Activated T-helper 1 cell treated with anti-CD3 and anti-CD28 coated beads, Interleukin-12 subunit alpha, Interleukin-12 subunit beta, Interleukin-2, Interleukin-4 antibody, amounts not matched to agents 30 ng/mL and 10 ng/mL and 1 ng/mL, durations not matched to agents 14 hours and 24 hours and 36 hours (primary cell): Measurements from ENCODE around the gene RHOBTB1. TPM values are rescaled to one million over a fixed set of nuclear protein-coding genes. Genes with fewer than 3 reads are reported as not detected.
"Not testable (repeated sequence)": the region's sequence is repeated elsewhere in the genome, so short reads cannot be mapped to it uniquely, and the experiment has no call there.

ENCODE experiments used
- DNase-seq: peaks from one replicate; pipeline ENCODE4 v3.0.0; 2021; ENCODE audit warnings: low spot score
- H3K27ac Mint-ChIP-seq: one replicate; pipeline ENCODE4 v1.8.0; 2021; ENCODE audit warnings: mild to moderate bottlenecking, mixed read lengths
- H3K27me3 Mint-ChIP-seq: one replicate; pipeline ENCODE4 v1.8.0; 2022; ENCODE audit warnings: mild to moderate bottlenecking, moderate library complexity, mixed read lengths; ENCODE audit not compliant: insufficient read depth
- H3K36me3 Mint-ChIP-seq: one replicate; pipeline ENCODE4 v1.8.0; 2021; ENCODE audit warnings: low read depth, mixed read lengths
- H3K4me1 Mint-ChIP-seq: one replicate; pipeline ENCODE4 v1.8.0; 2021; ENCODE audit warnings: low read depth, mixed read lengths
- H3K4me3 Mint-ChIP-seq: one replicate; pipeline ENCODE4 v1.8.0; 2021; ENCODE audit warnings: mild to moderate bottlenecking, moderate library complexity, mixed read lengths
- H3K9me3 Mint-ChIP-seq: one replicate; pipeline ENCODE4 v1.8.0; 2021; ENCODE audit warnings: mixed read lengths
- intact Hi-C: fragments of 100-400 bp; cut with micrococcal nuclease; formaldehyde crosslinking; loops from one replicate; pipeline ENCODE4 v1.15.1; 2024
- total RNA-seq: library from RNA; stranded (reverse); gene quantifications from 2 replicates; pipeline ENCODE4 v1.2.3, GENCODE V29; 2022

Gene RHOBTB1
- total RNA-seq, 1 donor from 2014 or later, result not detected

- Mint-ChIP-seq H3K4me3 (no peak overlapping the region), H3K9me3 (no peaks in the 10 kb centered on the region), H3K36me3 (no peaks in the 10 kb centered on the region), H3K27ac (no peak overlapping the region), H3K27me3 (peaks cover 11% of the 10 kb centered on the region), H3K4me1 (no peaks in the 10 kb centered on the region)
- no peak for DNase-seq
- intact Hi-C loops, result no loop called here
These were observed 81.5 kb downstream of the RHOBTB1 start for GRCh38 chr10:60862517-60862916.

DNA sequence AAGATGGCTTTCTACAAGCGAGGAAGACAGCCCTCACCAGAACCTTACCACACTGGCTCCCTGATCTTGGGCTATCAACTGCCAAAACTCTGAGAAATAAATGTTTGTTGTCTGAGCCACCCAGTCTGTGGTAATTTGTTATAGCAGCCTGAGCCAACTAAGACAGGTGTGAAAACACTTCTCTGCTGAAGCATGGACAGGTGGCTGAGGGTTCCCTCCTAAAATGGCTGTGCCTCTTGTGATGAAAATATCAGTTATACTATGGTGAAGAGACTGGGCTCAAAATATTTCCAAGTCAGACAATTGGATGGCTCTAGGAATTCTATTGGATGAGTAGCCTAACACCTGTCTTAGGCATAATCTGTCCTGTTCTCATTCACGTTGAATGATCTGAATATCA, 87.6 kb downstream of the RHOBTB1 start:
- Mint-ChIP-seq H3K4me1 (no peaks in the 10 kb centered on the region), H3K4me3 (no peak overlapping the region), H3K9me3 (no peaks in the 10 kb centered on the region), H3K36me3 (no peaks in the 10 kb centered on the region), H3K27ac (no peak overlapping the region), H3K27me3 (peaks cover 12% of the 10 kb centered on the region)
- intact Hi-C loops, result no loop called here
- DNase-seq, result no peak

DNA sequence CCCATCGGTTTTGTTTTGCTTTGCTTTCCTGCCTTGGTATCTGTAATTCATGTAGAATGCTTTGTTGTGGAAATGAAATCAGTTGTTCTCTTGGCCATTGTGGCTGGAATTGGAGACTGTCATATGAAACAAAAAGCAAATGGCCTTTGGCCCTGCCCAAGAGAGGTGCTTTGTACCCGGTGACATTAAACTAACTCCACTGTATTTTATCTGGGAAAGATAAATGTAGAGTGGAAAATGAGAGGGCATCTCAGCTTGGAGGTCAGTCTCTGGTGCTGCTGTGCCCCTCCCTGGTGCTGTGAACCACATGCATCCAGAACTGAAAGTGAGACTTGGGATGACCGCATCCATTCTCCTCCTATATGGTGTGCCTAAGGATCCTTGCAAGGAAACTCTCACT, 90.3 kb downstream of the RHOBTB1 start:
- Mint-ChIP-seq H3K27ac (no peak overlapping the region), H3K4me1 (no peaks in the 10 kb centered on the region), H3K4me3 (no peak overlapping the region), H3K27me3 (peaks cover 5% of the 10 kb centered on the region), H3K36me3 (no peaks in the 10 kb centered on the region), H3K9me3 (no peaks in the 10 kb centered on the region)
- intact Hi-C loops, result no loop called here
- DNase-seq, result no peak

DNA sequence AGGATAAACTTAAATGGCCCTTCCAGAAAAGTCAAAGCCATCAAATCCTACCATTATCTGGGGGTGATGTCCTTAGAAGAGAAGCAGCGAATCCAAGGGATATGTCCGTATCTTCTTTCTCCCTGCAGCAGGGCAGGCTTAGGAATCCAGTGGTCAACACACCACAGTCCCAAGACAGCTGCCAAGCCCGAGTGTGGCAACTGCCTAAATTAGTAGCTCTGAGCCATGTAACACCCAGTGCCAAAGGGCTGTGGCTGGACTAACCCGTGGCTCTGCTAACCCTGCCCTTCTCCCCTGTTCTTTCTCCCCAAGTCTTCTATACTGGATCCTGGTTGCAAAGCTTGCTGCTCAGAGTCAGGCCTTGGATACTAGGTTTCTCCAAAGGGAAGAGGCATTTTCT, 90.9 kb downstream of the RHOBTB1 start:
- Mint-ChIP-seq H3K27me3 (peaks cover 5% of the 10 kb centered on the region), H3K27ac (no peak overlapping the region), H3K4me1 (no peaks in the 10 kb centered on the region), H3K36me3 (no peaks in the 10 kb centered on the region), H3K4me3 (no peak overlapping the region), H3K9me3 (no peaks in the 10 kb centered on the region)
- no peak for DNase-seq
- intact Hi-C loops, result no loop called here

GRCh38 chr10:60849740-60850139, 94.2 kb downstream of the RHOBTB1 start:
- peaks cover 5% of the 10 kb centered on the region for H3K27me3 Mint-ChIP-seq
- H3K4me3 Mint-ChIP-seq, result no peak overlapping the region
- intact Hi-C loops, result no loop called here
- H3K36me3 Mint-ChIP-seq, result no peaks in the 10 kb centered on the region
- no peaks in the 10 kb centered on the region for H3K4me1 Mint-ChIP-seq
- no peak for DNase-seq
- H3K9me3 Mint-ChIP-seq, result no peaks in the 10 kb centered on the region
- H3K27ac Mint-ChIP-seq, result no peak overlapping the region

- H3K4me3 Mint-ChIP-seq, result no peak overlapping the region
- H3K9me3 Mint-ChIP-seq, result no peaks in the 10 kb centered on the region
- H3K36me3 Mint-ChIP-seq, result no peaks in the 10 kb centered on the region
- peaks cover 5% of the 10 kb centered on the region for H3K27me3 Mint-ChIP-seq
- no peak overlapping the region for H3K27ac Mint-ChIP-seq
- no peak for DNase-seq
- intact Hi-C loops, result no loop called here
- no peaks in the 10 kb centered on the region for H3K4me1 Mint-ChIP-seq
These were observed 94.8 kb downstream of the RHOBTB1 start for GRCh38 chr10:60849217-60849616.

- H3K36me3 Mint-ChIP-seq, result no peaks in the 10 kb centered on the region
- H3K4me3 Mint-ChIP-seq, result no peak overlapping the region
- no peak overlapping the region for H3K27ac Mint-ChIP-seq
- no peak for DNase-seq
- H3K9me3 Mint-ChIP-seq, result no peaks in the 10 kb centered on the region
- intact Hi-C loops, result no loop called here
- peaks cover 5% of the 10 kb centered on the region for H3K27me3 Mint-ChIP-seq
- no peaks in the 10 kb centered on the region for H3K4me1 Mint-ChIP-seq
These were observed 95.3 kb downstream of the RHOBTB1 start for GRCh38 chr10:60848680-60849079.

- intact Hi-C loops, result no loop called here
- Mint-ChIP-seq H3K27ac (no peak overlapping the region), H3K36me3 (no peaks in the 10 kb centered on the region)
These were observed 95.9 kb downstream of the RHOBTB1 start for GRCh38 chr10:60848126-60848525.

GRCh38 chr10:60846173-60846572, 97.8 kb downstream of the RHOBTB1 start:
- intact Hi-C loops, result no loop called here
- no peak for DNase-seq
- no peaks in the 10 kb centered on the region for H3K9me3 Mint-ChIP-seq
- no peaks in the 10 kb centered on the region for H3K4me1 Mint-ChIP-seq
- H3K27ac Mint-ChIP-seq, result no peak overlapping the region
- no peak overlapping the region for H3K4me3 Mint-ChIP-seq
- no peaks in the 10 kb centered on the region for H3K36me3 Mint-ChIP-seq
- peaks cover 5% of the 10 kb centered on the region for H3K27me3 Mint-ChIP-seq

More at GRCh38 chr10:60848126-60848525, 95.9 kb downstream of the RHOBTB1 start:
- Mint-ChIP-seq H3K4me1 (no peaks in the 10 kb centered on the region), H3K9me3 (no peaks in the 10 kb centered on the region), H3K4me3 (no peak overlapping the region), H3K27me3 (peaks cover 5% of the 10 kb centered on the region)
- no peak for DNase-seq

- no peaks in the 10 kb centered on the region for H3K9me3 Mint-ChIP-seq
- peaks cover 8% of the 10 kb centered on the region for H3K27me3 Mint-ChIP-seq
- intact Hi-C loops, result no loop called here
- DNase-seq, result no peak
- no peak overlapping the region for H3K4me3 Mint-ChIP-seq
- H3K4me1 Mint-ChIP-seq, result no peaks in the 10 kb centered on the region
- no peak overlapping the region for H3K27ac Mint-ChIP-seq
- H3K36me3 Mint-ChIP-seq, result no peaks in the 10 kb centered on the region
These were observed 98.9 kb downstream of the RHOBTB1 start for GRCh38 chr10:60845038-60845437.

GRCh38 chr10:60842694-60843093, 101.3 kb downstream of the RHOBTB1 start:
- peaks cover 14% of the 10 kb centered on the region for H3K27me3 Mint-ChIP-seq
- H3K4me3 Mint-ChIP-seq, result no peak overlapping the region
- H3K4me1 Mint-ChIP-seq, result no peaks in the 10 kb centered on the region
- no peaks in the 10 kb centered on the region for H3K36me3 Mint-ChIP-seq
- H3K9me3 Mint-ChIP-seq, result no peaks in the 10 kb centered on the region
- intact Hi-C loops, result no loop called here
- DNase-seq, result no peak
- H3K27ac Mint-ChIP-seq, result no peak overlapping the region

DNA sequence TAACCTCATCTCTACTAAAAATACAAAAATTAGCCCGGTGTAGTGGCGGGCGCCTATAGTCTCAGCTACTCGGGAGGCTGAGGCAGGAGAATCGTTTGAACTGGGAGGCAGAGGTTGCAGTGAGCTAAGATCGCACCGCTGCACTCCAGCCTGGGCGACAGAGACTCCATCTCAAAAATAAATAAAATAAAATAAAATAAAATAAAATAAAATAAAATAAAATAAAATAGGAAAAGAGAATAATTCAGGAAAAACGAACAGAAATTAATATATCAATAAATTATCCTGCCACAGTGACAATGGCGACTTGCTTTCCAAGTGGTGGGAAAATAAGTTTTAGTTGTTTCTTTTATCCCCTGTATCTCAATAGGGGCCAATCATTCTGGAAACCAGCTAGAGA, 102.8 kb downstream of the RHOBTB1 start:
- H3K4me1 Mint-ChIP-seq, H3K36me3 Mint-ChIP-seq, H3K27ac Mint-ChIP-seq, H3K9me3 Mint-ChIP-seq, intact Hi-C loops, DNase-seq, H3K4me3 Mint-ChIP-seq: not testable (repeated sequence)
- peaks cover 14% of the 10 kb centered on the region for H3K27me3 Mint-ChIP-seq

DNA sequence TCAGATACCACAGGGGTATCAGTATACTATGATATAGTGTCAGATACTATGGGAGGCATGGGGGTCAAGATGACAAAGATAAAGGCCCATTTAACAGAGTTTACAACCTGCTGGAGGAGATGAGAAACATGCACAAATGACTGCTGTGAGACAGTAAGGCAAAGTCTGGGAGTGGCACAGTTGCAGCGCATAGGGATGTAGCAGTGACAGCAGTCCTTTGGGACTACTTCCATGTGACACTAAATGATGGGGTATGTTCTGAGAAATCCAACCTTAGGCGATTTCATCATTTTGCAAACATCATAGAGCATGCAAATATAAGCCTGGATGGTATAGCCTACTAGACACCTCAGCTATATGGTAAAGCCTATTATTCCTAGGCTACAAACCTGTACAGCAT, 108.9 kb downstream of the RHOBTB1 start:
- no peak for DNase-seq
- Mint-ChIP-seq H3K27me3 (peaks cover 14% of the 10 kb centered on the region), H3K4me1 (no peaks in the 10 kb centered on the region), H3K27ac (no peak overlapping the region), H3K4me3 (no peak overlapping the region), H3K9me3 (no peaks in the 10 kb centered on the region), H3K36me3 (no peaks in the 10 kb centered on the region)
- intact Hi-C loops, result no loop called here

DNA sequence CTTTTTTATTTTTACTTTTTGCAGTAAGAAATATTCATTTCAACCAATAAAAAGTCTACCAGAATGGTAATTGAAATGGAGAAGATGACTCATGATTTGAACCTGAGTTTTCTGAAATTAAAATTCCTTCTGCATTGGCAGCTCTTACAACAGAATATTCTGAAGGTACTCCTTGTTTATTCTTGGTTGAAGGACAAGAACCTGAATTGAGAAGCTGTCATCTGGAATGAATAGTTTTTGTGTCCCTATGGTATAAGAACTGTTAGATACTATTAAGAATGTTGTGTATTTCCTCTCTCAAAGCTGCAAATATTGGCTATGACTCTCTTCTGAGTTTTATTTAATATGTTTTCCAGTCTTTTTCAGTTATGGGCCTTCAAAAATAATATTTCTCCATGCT, 109.6 kb downstream of the RHOBTB1 start:
- peaks cover 14% of the 10 kb centered on the region for H3K27me3 Mint-ChIP-seq
- no peak overlapping the region for H3K4me3 Mint-ChIP-seq
- DNase-seq, result no peak
- no peaks in the 10 kb centered on the region for H3K9me3 Mint-ChIP-seq
- intact Hi-C loops, result no loop called here
- no peak overlapping the region for H3K27ac Mint-ChIP-seq
- no peaks in the 10 kb centered on the region for H3K36me3 Mint-ChIP-seq
- H3K4me1 Mint-ChIP-seq, result no peaks in the 10 kb centered on the region
